Neural crest cell (in vitro differentiated cells): ENCODE measurements around the gene TEAD2. TPM values are rescaled to one million over a fixed set of nuclear protein-coding genes. Genes with fewer than 3 reads are reported as not detected.
A peak's percentile ranks its signal among the peaks of the same experiment; 100 is the strongest.
"Not testable (repeated sequence)": the region's sequence is repeated elsewhere in the genome, so short reads cannot be mapped to it uniquely, and the experiment has no call there.

ENCODE experiments used
- DNase-seq: peaks from one replicate; pipeline ENCODE4 v3.0.0; 2021; ENCODE audit warnings: low read depth, mixed read lengths, low spot score
- H3K27ac Mint-ChIP-seq: one replicate; pipeline ENCODE4 v1.8.0; 2021; ENCODE audit warnings: mild to moderate bottlenecking, mixed read lengths; ENCODE audit not compliant: unreplicated experiment
- H3K27me3 Mint-ChIP-seq: 2 replicates; pipeline ENCODE4 v1.8.0; 2021; ENCODE audit warnings: low read depth, mild to moderate bottlenecking, mixed read lengths
- H3K36me3 Mint-ChIP-seq: 2 replicates; pipeline ENCODE4 v1.8.0; 2021; ENCODE audit warnings: low read depth, mild to moderate bottlenecking, mixed read lengths
- H3K4me1 Mint-ChIP-seq: 2 replicates; pipeline ENCODE4 v1.8.0; 2021; ENCODE audit warnings: mixed read lengths
- H3K4me3 Mint-ChIP-seq: one replicate; pipeline ENCODE4 v1.8.0; 2021; ENCODE audit warnings: mild to moderate bottlenecking, mixed read lengths
- H3K9me3 Mint-ChIP-seq: 2 replicates; pipeline ENCODE4 v1.8.0; 2021; ENCODE audit warnings: mixed read lengths
- total RNA-seq: library from RNA; stranded (reverse); gene quantifications from 2 replicates; pipeline ENCODE4 v1.2.1, GENCODE V29; 2021
- TF ChIP-seq, protein P1 (sequence below): fragments of 200-600 bp; sonication (generic); conservative IDR thresholded peaks from 2 replicates; pipeline ENCODE4 v1.5.0; 2021; ENCODE audit warnings: antibody characterized with exemption, mild to moderate bottlenecking

TEAD2 gene
- total RNA-seq, 1 donor from 2014 or later: 164 TPM

DNA sequence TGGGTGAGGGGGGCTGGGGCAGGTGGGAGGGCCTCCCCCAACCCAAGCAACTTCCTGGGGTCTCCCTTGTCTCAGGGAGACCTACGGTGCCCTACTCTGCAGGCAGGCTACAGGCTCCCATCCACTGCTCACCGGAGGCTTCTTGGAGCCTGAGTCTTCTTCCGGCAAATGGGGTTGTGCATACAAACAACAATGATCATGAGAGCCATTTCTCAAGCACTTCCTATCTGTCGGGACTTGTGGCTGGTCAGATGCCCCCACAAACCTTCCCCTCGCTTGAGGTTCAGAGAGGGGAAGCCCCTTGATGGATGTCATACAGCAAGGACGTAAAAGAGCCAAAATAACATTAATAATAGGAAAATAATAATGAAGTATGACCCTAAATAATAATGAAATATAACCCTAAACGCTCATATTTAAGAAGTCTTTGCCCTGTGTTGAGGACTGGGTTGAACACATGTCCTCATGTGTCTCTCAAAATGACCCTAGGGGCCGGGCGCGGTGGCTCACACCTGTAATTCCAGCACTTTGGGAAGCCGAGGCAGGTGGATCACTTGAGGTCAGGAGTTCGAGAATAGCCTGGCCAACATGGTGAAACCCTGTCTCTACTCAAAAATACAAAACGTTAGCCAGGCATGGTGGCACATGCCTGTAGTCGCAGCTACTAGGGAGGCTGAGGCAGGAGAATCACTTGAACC lies 26.3 kb downstream of the TEAD2 start:
- peaks cover 24% of the 10 kb centered on the region for H3K27me3 Mint-ChIP-seq

GRCh38 chr19:49335071-49335783 lies 27.0 kb downstream of the TEAD2 start, which contains the start of gene CD37:
CD37 (plus strand) TSS chr19:49335406; CDS start chr19:49335541, 135 bp downstream.
- Mint-ChIP-seq H3K4me3 (peak within 1 kb of the TSS; percentile 61), H3K9me3 (peaks cover under 1% of the 10 kb centered on the region), H3K36me3 (peaks cover 10% of the 10 kb centered on the region), H3K27ac (peak within 1 kb of the TSS; percentile 89), H3K4me1 (peaks cover 39% of the 10 kb centered on the region), H3K27me3 (peaks cover 24% of the 10 kb centered on the region)
- TF ChIP-seq, protein P1, sequence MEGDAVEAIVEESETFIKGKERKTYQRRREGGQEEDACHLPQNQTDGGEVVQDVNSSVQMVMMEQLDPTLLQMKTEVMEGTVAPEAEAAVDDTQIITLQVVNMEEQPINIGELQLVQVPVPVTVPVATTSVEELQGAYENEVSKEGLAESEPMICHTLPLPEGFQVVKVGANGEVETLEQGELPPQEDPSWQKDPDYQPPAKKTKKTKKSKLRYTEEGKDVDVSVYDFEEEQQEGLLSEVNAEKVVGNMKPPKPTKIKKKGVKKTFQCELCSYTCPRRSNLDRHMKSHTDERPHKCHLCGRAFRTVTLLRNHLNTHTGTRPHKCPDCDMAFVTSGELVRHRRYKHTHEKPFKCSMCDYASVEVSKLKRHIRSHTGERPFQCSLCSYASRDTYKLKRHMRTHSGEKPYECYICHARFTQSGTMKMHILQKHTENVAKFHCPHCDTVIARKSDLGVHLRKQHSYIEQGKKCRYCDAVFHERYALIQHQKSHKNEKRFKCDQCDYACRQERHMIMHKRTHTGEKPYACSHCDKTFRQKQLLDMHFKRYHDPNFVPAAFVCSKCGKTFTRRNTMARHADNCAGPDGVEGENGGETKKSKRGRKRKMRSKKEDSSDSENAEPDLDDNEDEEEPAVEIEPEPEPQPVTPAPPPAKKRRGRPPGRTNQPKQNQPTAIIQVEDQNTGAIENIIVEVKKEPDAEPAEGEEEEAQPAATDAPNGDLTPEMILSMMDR: no peak
- DNase-seq: no peak

More for the DNA sequence above, 26.3 kb downstream of the TEAD2 start:
- no peak for DNase-seq
- Mint-ChIP-seq H3K4me3 (peak overlapping the region; percentile 43), H3K9me3 (peaks cover 3% of the 10 kb centered on the region), H3K27ac (peak overlapping the region; percentile 89), H3K36me3 (peaks cover 12% of the 10 kb centered on the region), H3K4me1 (peaks cover 43% of the 10 kb centered on the region)
- TF ChIP-seq, protein P1: no peak

DNA sequence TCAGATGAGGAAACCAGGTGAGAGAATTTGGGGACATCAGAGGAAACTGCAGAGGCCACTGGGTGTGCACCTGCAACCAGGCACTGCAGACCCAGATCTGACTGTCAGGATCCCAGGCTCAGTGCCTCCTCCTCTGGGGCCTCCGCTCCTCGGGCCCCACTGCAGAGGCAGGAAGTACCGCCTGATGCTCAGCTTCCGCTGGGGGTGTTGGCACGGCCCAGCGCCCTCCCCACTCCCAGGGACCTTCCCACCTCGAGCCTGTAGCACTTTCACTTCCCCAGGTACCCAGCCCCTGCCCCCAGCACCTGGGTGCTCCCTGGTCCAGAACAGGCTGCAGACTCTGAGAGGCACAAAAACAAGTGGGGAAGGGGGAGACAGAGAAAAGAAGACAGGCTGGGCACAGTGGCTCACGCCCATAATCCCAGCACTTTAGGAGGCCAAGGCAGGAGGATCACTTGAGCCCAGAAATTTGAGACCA lies 28.4 kb downstream of the TEAD2 start:
- peaks cover 20% of the 10 kb centered on the region for H3K27me3 Mint-ChIP-seq
- TF ChIP-seq, protein P1: no peak

GRCh38 chr19:49333418-49333805 lies 28.8 kb downstream of the TEAD2 start:
- H3K27ac Mint-ChIP-seq: no peak overlapping the region
- H3K36me3 Mint-ChIP-seq: peaks cover 17% of the 10 kb centered on the region
- H3K4me1 Mint-ChIP-seq: peaks cover 29% of the 10 kb centered on the region
- no peak overlapping the region for H3K4me3 Mint-ChIP-seq
- no peak for DNase-seq
- H3K9me3 Mint-ChIP-seq: no peaks in the 10 kb centered on the region
- TF ChIP-seq, protein P1: no peak
- peaks cover 16% of the 10 kb centered on the region for H3K27me3 Mint-ChIP-seq

More for the DNA sequence above, 28.4 kb downstream of the TEAD2 start:
- H3K27ac Mint-ChIP-seq: peak overlapping the region; percentile 62
- peak overlapping the region; percentile 61 for H3K4me3 Mint-ChIP-seq
- H3K36me3 Mint-ChIP-seq: peaks cover 14% of the 10 kb centered on the region
- peaks cover 33% of the 10 kb centered on the region for H3K4me1 Mint-ChIP-seq
- DNase-seq: no peak
- H3K9me3 Mint-ChIP-seq: no peaks in the 10 kb centered on the region

GRCh38 chr19:49332691-49333417 lies 29.4 kb downstream of the TEAD2 start:
- not testable (repeated sequence) for H3K9me3 Mint-ChIP-seq, DNase-seq, H3K27ac Mint-ChIP-seq
- Mint-ChIP-seq H3K27me3 (peaks cover 14% of the 10 kb centered on the region), H3K4me3 (peak overlapping the region; percentile 66), H3K36me3 (peaks cover 22% of the 10 kb centered on the region), H3K4me1 (peaks cover 30% of the 10 kb centered on the region)
